ENCODE results near the gene DNAH11. TPM values are rescaled to one million over a fixed set of nuclear protein-coding genes. Genes with fewer than 3 reads are reported as not detected.

DNAH11 gene
- polyA plus RNA-seq, 1 donor from 2014 or later, result 0.16 TPM

DNA sequence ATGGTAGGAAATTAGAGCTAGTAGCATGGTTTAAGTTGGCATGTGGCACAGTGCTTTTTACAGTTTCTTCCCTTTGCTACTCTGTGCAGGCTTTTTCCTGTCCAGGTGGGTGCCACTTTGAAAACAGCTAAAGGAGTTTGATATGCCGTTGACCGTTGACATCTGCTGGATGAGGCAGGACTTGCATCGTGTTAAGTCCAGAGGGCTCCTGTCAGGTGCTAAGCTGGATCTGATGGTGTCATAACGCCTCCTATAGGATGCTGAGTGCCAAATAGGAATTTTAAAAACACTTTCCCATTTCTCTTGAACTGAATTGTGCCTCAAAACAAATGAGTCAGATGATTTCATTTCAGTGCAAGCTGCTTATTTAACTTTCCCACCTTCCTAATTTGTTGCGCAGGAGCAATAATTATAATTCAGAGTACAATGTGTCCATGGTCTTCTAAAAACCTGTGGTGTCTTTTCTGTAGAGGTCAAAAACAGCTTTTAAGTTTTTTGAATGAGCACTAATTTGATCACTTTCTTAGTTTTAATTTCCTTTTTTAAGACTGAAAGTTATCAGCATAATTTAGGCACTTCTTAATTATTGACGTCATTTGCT lies 224.6 kb downstream of the DNAH11 start:
- H3K79me2 ChIP-seq (replicated peaks; ENCODE audit: insufficient read depth, low read length), result no peaks in the 10 kb centered on the region
- no peaks in the 10 kb centered on the region for H3K9me2 ChIP-seq (ENCODE audit: insufficient read depth, low read length)
- H3K27me3 ChIP-seq (ENCODE audit: insufficient read depth, low read depth, low read length), result no peaks in the 10 kb centered on the region
- H3K9ac ChIP-seq (ENCODE audit: low read length), result no peak overlapping the region
- no peak overlapping the region for H3K27ac ChIP-seq (ENCODE audit: low read length)
- H3K36me3 ChIP-seq (ENCODE audit: insufficient read depth, low read length), result no peaks in the 10 kb centered on the region
- no peak overlapping the region for H2AFZ ChIP-seq (ENCODE audit: low read depth, low read length)
- no peak overlapping the region for H3K4me2 ChIP-seq (ENCODE audit: low read length)
- no peak overlapping the region for H3K4me3 ChIP-seq (ENCODE audit: low read length)
- H3K9me3 ChIP-seq (ENCODE audit: low read length), result no peaks in the 10 kb centered on the region
- no peaks in the 10 kb centered on the region for H4K20me1 ChIP-seq (ENCODE audit: insufficient read depth)
- H3F3A ChIP-seq (ENCODE audit: insufficient read depth, low read length, poor library complexity, severe bottlenecking), result no peaks in the 10 kb centered on the region
- TF ChIP-seq, protein P1, sequence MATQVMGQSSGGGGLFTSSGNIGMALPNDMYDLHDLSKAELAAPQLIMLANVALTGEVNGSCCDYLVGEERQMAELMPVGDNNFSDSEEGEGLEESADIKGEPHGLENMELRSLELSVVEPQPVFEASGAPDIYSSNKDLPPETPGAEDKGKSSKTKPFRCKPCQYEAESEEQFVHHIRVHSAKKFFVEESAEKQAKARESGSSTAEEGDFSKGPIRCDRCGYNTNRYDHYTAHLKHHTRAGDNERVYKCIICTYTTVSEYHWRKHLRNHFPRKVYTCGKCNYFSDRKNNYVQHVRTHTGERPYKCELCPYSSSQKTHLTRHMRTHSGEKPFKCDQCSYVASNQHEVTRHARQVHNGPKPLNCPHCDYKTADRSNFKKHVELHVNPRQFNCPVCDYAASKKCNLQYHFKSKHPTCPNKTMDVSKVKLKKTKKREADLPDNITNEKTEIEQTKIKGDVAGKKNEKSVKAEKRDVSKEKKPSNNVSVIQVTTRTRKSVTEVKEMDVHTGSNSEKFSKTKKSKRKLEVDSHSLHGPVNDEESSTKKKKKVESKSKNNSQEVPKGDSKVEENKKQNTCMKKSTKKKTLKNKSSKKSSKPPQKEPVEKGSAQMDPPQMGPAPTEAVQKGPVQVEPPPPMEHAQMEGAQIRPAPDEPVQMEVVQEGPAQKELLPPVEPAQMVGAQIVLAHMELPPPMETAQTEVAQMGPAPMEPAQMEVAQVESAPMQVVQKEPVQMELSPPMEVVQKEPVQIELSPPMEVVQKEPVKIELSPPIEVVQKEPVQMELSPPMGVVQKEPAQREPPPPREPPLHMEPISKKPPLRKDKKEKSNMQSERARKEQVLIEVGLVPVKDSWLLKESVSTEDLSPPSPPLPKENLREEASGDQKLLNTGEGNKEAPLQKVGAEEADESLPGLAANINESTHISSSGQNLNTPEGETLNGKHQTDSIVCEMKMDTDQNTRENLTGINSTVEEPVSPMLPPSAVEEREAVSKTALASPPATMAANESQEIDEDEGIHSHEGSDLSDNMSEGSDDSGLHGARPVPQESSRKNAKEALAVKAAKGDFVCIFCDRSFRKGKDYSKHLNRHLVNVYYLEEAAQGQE (IDR thresholded peaks at IDR 0.05; ENCODE audit: borderline replicate concordance), result no peak
- TF ChIP-seq, protein P2, sequence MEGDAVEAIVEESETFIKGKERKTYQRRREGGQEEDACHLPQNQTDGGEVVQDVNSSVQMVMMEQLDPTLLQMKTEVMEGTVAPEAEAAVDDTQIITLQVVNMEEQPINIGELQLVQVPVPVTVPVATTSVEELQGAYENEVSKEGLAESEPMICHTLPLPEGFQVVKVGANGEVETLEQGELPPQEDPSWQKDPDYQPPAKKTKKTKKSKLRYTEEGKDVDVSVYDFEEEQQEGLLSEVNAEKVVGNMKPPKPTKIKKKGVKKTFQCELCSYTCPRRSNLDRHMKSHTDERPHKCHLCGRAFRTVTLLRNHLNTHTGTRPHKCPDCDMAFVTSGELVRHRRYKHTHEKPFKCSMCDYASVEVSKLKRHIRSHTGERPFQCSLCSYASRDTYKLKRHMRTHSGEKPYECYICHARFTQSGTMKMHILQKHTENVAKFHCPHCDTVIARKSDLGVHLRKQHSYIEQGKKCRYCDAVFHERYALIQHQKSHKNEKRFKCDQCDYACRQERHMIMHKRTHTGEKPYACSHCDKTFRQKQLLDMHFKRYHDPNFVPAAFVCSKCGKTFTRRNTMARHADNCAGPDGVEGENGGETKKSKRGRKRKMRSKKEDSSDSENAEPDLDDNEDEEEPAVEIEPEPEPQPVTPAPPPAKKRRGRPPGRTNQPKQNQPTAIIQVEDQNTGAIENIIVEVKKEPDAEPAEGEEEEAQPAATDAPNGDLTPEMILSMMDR (IDR thresholded peaks at IDR 0.05; ENCODE audit: poor library complexity, severe bottlenecking), result peak; percentile 95
- no peak for TF ChIP-seq POLR2AphosphoS5 (IDR thresholded peaks at IDR 0.05)
- no peak for TF ChIP-seq EZH2 (IDR thresholded peaks at IDR 0.05; ENCODE audit: borderline replicate concordance, insufficient read depth, low read length, poor library complexity, severe bottlenecking)
- no peak for TF ChIP-seq EP300 (conservative IDR thresholded peaks at IDR 0.05; ENCODE audit: poor library complexity, severe bottlenecking)
- peak; percentile 94 for TF ChIP-seq SMC3 (conservative IDR thresholded peaks at IDR 0.05; ENCODE audit: poor library complexity)
- no peak for TF ChIP-seq TAF1 (IDR thresholded peaks at IDR 0.05; ENCODE audit: low read depth)
- peak; percentile 95 for TF ChIP-seq RAD21 (conservative IDR thresholded peaks at IDR 0.05)
- TF ChIP-seq MXI1 (conservative IDR thresholded peaks at IDR 0.05; ENCODE audit: poor library complexity, severe bottlenecking), result no peak

DNA sequence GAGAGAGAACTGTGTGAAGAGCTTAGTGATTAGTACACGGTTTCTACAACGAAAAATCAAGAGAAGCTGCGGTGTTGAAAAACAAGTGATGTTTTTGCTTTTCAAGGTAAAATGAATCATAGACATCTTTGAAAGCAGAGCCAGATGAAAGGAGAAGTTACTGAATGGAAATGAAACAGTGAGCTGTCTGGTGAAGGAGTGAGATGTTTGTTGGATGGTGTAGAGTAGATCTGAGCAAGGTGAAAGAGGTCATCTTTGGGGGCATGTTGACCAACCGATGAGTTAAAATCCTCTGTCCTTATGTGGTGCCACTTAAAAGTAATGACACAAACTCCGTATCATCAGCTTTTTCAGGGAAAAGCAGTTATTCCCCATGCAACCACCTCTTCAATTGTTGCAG lies 225.4 kb downstream of the DNAH11 start:
- no peaks in the 10 kb centered on the region for H3K27me3 ChIP-seq (ENCODE audit: insufficient read depth, low read depth, low read length)
- H2AFZ ChIP-seq (ENCODE audit: low read depth, low read length), result no peak overlapping the region
- no peaks in the 10 kb centered on the region for H3K36me3 ChIP-seq (ENCODE audit: insufficient read depth, low read length)
- H3K4me2 ChIP-seq (ENCODE audit: low read length), result no peak overlapping the region
- no peak overlapping the region for H3K9ac ChIP-seq (ENCODE audit: low read length)
- TF ChIP-seq POLR2AphosphoS5 (IDR thresholded peaks at IDR 0.05) (no peak), RAD21 (conservative IDR thresholded peaks at IDR 0.05) (no peak), EP300 (conservative IDR thresholded peaks at IDR 0.05; ENCODE audit: poor library complexity, severe bottlenecking) (no peak), EZH2 (IDR thresholded peaks at IDR 0.05; ENCODE audit: borderline replicate concordance, insufficient read depth, low read length, poor library complexity, severe bottlenecking) (no peak)
- TF ChIP-seq, protein P1 (IDR thresholded peaks at IDR 0.05; ENCODE audit: borderline replicate concordance), result no peak
- H4K20me1 ChIP-seq (ENCODE audit: insufficient read depth), result no peaks in the 10 kb centered on the region
- H3K4me3 ChIP-seq (ENCODE audit: low read length), result no peak overlapping the region
- no peaks in the 10 kb centered on the region for H3K9me3 ChIP-seq (ENCODE audit: low read length)
- H3K79me2 ChIP-seq (replicated peaks; ENCODE audit: insufficient read depth, low read length), result no peaks in the 10 kb centered on the region
- no peaks in the 10 kb centered on the region for H3K9me2 ChIP-seq (ENCODE audit: insufficient read depth, low read length)
- H3K27ac ChIP-seq (ENCODE audit: low read length), result no peak overlapping the region
- H3F3A ChIP-seq (ENCODE audit: insufficient read depth, low read length, poor library complexity, severe bottlenecking), result no peaks in the 10 kb centered on the region

All from neural cell (in vitro differentiated cells).